Measurements from ENCODE around the gene KIAA1328.
"Not testable (repeated sequence)": the region's sequence is repeated elsewhere in the genome, so short reads cannot be mapped to it uniquely, and the experiment has no call there.

KIAA1328 gene

GRCh38 chr18:36828630-36829361, at the start of gene KIAA1328, which contains the start of gene TPGS2:
Gene KIAA1328, plus strand, starts transcription at chr18:36829127. Its CDS starts 12 bp downstream, at chr18:36829139.
Gene TPGS2, minus strand, starts transcription at chr18:36829002. Its CDS starts 235 bp downstream, at chr18:36828767.
- peak; percentile 89 for DNase-seq (ENCODE audit: low read depth)

GRCh38 chr18:36780748-36781147, 48.2 kb upstream of the KIAA1328 start:
- DNase-seq (ENCODE audit: low read depth): peak; percentile 34

- no peak for DNase-seq (ENCODE audit: low read depth)
These were observed 46.2 kb upstream of the KIAA1328 start for GRCh38 chr18:36782710-36783109.

GRCh38 chr18:36783792-36784191, 45.1 kb upstream of the KIAA1328 start:
- no peak for DNase-seq (ENCODE audit: low read depth)

- DNase-seq (ENCODE audit: low read depth): peak; percentile 89
These were observed 42.2 kb upstream of the KIAA1328 start for GRCh38 chr18:36786686-36787085.

- no peak for DNase-seq (ENCODE audit: low read depth)
These were observed 36.2 kb upstream of the KIAA1328 start for GRCh38 chr18:36792634-36793283.

- DNase-seq (ENCODE audit: low read depth): no peak
These were observed 30.0 kb upstream of the KIAA1328 start for GRCh38 chr18:36798738-36799473.

GRCh38 chr18:36805105-36805504, 23.8 kb upstream of the KIAA1328 start:
- DNase-seq (ENCODE audit: low read depth): no peak

GRCh38 chr18:36808681-36809080, 20.2 kb upstream of the KIAA1328 start:
- DNase-seq (ENCODE audit: low read depth): peak; percentile 90

GRCh38 chr18:36809590-36810381, 19.1 kb upstream of the KIAA1328 start:
- DNase-seq (ENCODE audit: low read depth): peak; percentile 81

- DNase-seq (ENCODE audit: low read depth): peak; percentile 58
These were observed 17.5 kb upstream of the KIAA1328 start for GRCh38 chr18:36811430-36811829.

GRCh38 chr18:36811955-36812354, 17.0 kb upstream of the KIAA1328 start:
- peak; percentile 30 for DNase-seq (ENCODE audit: low read depth)

- no peak for DNase-seq (ENCODE audit: low read depth)
These were observed 16.2 kb upstream of the KIAA1328 start for GRCh38 chr18:36812678-36813077.

- no peak for DNase-seq (ENCODE audit: low read depth)
These were observed 15.7 kb upstream of the KIAA1328 start for GRCh38 chr18:36813101-36813775.

GRCh38 chr18:36813824-36814223, 15.1 kb upstream of the KIAA1328 start:
- DNase-seq (ENCODE audit: low read depth): no peak

GRCh38 chr18:36814994-36815393, 13.9 kb upstream of the KIAA1328 start:
- DNase-seq (ENCODE audit: low read depth): no peak

- not testable (repeated sequence) for DNase-seq (ENCODE audit: low read depth)
These were observed 12.8 kb upstream of the KIAA1328 start for GRCh38 chr18:36816096-36816495.

- DNase-seq (ENCODE audit: low read depth): no peak
These were observed 11.9 kb upstream of the KIAA1328 start for GRCh38 chr18:36817039-36817438.

GRCh38 chr18:36818652-36819051, 10.3 kb upstream of the KIAA1328 start:
- DNase-seq (ENCODE audit: low read depth): no peak

- no peak for DNase-seq (ENCODE audit: low read depth)
These were observed 9.3 kb upstream of the KIAA1328 start for GRCh38 chr18:36819621-36820020.

- peak; percentile 48 for DNase-seq (ENCODE audit: low read depth)
These were observed 7.2 kb upstream of the KIAA1328 start for GRCh38 chr18:36821681-36822080.
